ENCODE measurements around the gene LRBA.
A peak's percentile ranks its signal among the peaks of the same experiment; 100 is the strongest.

LRBA gene

DNA sequence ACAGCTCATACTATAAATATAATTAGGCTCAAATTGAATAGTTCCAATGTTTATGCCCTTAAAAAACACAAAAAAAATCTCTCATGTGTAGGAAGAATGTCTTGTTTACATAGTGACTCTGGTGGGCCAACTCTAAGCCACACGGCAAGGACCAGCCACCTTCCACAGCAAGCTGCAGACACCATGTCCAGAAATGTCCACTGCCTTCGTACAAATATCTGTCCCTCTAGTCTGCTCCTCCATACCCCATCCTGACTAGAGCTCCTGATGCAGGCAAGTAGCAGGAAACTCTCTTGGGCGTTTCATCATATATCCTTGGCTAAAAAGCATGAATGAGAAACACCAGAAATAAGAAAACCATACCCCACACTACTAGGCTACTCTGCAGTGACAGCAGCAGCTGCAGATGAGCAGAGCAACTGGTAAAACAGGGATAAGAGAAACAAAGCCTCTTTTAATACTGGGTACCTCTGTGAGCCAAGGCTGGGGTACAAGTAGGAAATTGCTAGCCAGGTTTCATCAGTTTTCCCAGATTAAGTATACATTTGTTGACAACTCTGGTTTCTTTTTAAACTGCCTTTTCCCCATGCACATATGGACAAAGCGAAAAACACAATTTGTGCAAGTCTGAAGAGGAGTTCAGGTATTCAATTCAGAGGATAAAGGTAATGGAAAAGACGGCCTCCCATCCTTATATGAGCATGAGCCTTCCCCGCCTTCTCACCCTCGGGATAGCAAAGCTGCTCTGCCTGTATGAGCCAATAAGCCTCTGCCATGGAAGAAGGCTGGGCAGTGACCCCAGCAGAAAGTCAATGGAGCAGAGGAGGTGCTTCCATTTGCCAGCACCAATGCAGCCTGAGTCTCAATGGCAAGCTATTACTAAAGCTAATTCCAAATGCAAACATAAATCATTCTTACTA, 691.4 kb downstream of the LRBA start:
- Histone ChIP-seq H3K4me3 (ENCODE audit: low read depth in 1 of 2, low read length in 2 of 2) (no peak overlapping the region), H3K27me3 (ENCODE audit: control insufficient read depth in 1 of 2, insufficient read depth in 2 of 2, low read length in 2 of 2) (no peaks in the 10 kb centered on the region), H3K9me3 (ENCODE audit: low read length) (no peaks in the 10 kb centered on the region), H3K9ac (ENCODE audit: low read length) (no peak overlapping the region), H3K27ac (ENCODE audit: low read depth, low read length) (no peak overlapping the region), H3K36me3 (ENCODE audit: insufficient read depth, low read length) (peaks cover 4% of the 10 kb centered on the region), H3K4me1 (ENCODE audit: insufficient read depth, low read length) (peaks cover 9% of the 10 kb centered on the region)

DNA sequence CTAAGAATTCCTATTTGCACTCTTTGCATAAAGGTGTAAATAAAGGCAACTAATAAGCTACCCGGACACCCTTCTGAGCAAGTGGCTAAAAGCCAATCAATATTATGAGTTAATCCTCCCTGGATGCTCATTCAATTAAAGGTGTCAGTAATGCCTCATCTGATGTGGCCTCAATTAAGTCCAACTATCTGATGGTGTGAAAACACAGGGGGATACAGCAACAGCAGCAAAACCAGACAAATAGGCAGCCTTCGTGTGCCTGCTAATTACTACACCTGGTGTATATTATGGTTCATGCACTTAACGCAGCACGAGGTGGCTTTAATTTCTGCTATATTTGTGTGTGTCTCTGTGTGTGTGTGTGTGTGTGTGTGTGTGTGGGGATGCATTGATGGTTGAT, 692.4 kb downstream of the LRBA start:
- Histone ChIP-seq H3K4me3 (ENCODE audit: low read depth in 1 of 2, low read length in 2 of 2) (no peak overlapping the region), H3K27ac (ENCODE audit: low read depth, low read length) (no peak overlapping the region), H3K9ac (ENCODE audit: low read length) (no peak overlapping the region), H3K36me3 (ENCODE audit: insufficient read depth, low read length) (peaks cover 4% of the 10 kb centered on the region), H3K27me3 (ENCODE audit: control insufficient read depth in 1 of 2, insufficient read depth in 2 of 2, low read length in 2 of 2) (no peaks in the 10 kb centered on the region), H3K9me3 (ENCODE audit: low read length) (no peaks in the 10 kb centered on the region), H3K4me1 (ENCODE audit: insufficient read depth, low read length) (peaks cover 9% of the 10 kb centered on the region)

DNA sequence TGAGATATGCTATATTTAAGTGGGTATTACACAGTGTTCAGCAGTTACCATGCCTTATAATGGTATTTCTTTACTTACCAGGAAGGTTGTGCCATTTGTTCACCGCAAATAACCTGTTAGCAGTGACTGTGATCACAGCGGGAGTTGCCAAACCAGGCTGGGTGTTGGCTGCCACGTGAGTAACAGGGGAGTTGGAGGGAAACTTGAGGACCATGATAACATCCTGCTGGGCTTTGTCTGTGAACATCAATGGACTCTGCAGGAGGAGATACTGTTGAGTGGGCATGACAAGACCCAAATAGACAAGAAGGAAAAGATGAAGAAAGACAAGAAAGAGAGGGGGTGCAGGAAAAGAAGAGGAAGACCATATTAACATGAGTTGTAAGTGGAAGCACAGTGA, 694.0 kb downstream of the LRBA start:
- Histone ChIP-seq H3K27me3 (ENCODE audit: control insufficient read depth in 1 of 2, insufficient read depth in 2 of 2, low read length in 2 of 2) (no peaks in the 10 kb centered on the region), H3K36me3 (ENCODE audit: insufficient read depth, low read length) (peaks cover 4% of the 10 kb centered on the region), H3K9me3 (ENCODE audit: low read length) (no peaks in the 10 kb centered on the region), H3K27ac (ENCODE audit: low read depth, low read length) (no peak overlapping the region), H3K4me1 (ENCODE audit: insufficient read depth, low read length) (peaks cover 15% of the 10 kb centered on the region), H3K9ac (ENCODE audit: low read length) (no peak overlapping the region), H3K4me3 (ENCODE audit: low read depth in 1 of 2, low read length in 2 of 2) (no peak overlapping the region)

DNA sequence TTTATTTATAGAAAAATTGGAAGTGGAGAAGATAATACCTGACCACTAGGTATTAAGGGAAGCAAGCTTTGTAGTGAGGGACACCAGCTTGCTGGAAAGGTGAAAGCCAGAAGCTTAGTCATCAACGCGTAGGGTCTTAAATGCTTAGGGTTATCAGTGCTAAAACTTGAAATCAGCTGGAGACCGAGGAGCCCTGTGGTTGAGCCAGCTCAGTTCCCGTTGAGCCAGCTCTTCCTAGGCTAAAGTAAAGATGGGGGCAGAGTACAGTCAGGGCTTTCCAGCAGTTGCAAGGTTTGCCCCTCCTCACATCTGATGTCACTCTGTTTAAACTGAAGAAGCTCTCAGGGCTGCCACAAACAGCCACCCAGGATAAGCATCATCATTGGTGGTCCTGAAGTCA, 696.1 kb downstream of the LRBA start:
- H3K9me3 ChIP-seq (ENCODE audit: low read length), result no peaks in the 10 kb centered on the region
- no peak overlapping the region for H3K27ac ChIP-seq (ENCODE audit: low read depth, low read length)
- H3K4me3 ChIP-seq (ENCODE audit: low read depth in 1 of 2, low read length in 2 of 2), result no peak overlapping the region
- H3K4me1 ChIP-seq (ENCODE audit: insufficient read depth, low read length), result peaks cover 14% of the 10 kb centered on the region
- H3K9ac ChIP-seq (ENCODE audit: low read length), result no peak overlapping the region
- H3K27me3 ChIP-seq (ENCODE audit: control insufficient read depth in 1 of 2, insufficient read depth in 2 of 2, low read length in 2 of 2), result no peaks in the 10 kb centered on the region
- H3K36me3 ChIP-seq (ENCODE audit: insufficient read depth, low read length), result no peaks in the 10 kb centered on the region

DNA sequence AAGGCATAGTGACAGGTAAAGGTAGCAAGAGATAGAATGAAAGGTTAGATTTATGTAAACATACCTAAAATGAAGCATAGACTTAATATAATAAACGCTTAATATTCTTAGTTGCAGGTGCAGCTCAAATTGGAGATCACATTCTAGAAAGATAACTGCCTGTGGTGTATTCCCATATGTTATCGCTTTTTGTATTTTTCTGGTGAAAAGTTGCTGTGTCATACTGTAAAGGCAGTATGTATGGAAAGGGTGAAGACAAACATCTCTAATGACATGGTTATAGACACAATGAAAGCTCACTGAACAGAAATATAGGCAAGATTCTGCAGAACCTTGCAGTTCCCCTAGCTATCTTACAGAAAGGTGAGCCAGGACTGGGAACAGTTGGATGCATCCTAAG, 696.6 kb downstream of the LRBA start:
- H3K36me3 ChIP-seq (ENCODE audit: insufficient read depth, low read length), result no peaks in the 10 kb centered on the region
- H3K9me3 ChIP-seq (ENCODE audit: low read length), result no peaks in the 10 kb centered on the region
- H3K27me3 ChIP-seq (ENCODE audit: control insufficient read depth in 1 of 2, insufficient read depth in 2 of 2, low read length in 2 of 2), result no peaks in the 10 kb centered on the region
- H3K4me1 ChIP-seq (ENCODE audit: insufficient read depth, low read length), result peaks cover 10% of the 10 kb centered on the region
- H3K9ac ChIP-seq (ENCODE audit: low read length), result no peak overlapping the region
- H3K4me3 ChIP-seq (ENCODE audit: low read depth in 1 of 2, low read length in 2 of 2), result no peak overlapping the region
- no peak overlapping the region for H3K27ac ChIP-seq (ENCODE audit: low read depth, low read length)

DNA sequence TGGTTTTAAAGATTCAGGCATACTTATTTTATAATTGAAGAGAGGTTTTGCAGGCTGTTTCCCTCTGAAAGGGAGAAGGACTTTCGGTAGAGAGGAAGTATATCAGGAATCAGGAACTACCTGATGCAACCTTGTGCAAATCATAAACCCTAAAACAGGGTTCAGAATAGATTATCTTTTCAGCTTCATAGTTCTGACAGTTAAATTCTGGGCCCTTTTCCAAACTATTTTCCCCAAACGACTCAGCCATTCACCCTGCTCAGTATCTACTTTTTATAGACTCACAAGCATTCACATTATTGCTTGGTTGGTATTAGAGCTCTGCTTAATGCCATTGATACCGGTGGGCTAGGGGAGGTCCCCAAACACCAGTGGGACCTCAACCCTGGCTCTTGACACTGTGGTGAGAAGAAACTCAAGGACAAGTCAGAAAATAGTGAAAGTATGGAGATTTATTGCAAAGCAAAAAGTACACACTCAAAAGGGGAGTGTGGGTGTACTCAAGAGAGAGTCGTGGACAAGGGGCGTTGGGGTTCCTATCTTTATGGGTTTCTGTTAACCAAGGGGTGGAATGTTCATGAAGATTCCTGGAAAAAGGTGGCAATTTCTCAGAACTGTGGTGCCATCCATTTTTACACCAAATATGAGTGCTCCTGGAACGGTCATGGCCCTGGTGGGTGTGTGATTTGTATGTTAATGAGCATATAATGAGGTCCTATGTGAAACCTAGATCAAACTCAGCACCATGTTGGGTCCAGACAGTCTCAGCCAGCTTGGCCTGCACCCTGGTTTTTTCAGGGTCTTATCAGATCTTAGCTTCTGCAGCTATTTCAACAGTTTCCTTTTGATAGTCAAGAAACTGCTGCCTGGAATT, 698.5 kb downstream of the LRBA start:
- H3K4me3 ChIP-seq (ENCODE audit: low read depth in 1 of 2, low read length in 2 of 2), result no peak overlapping the region
- H3K4me1 ChIP-seq (ENCODE audit: insufficient read depth, low read length), result peaks cover 11% of the 10 kb centered on the region
- no peak overlapping the region for H3K9ac ChIP-seq (ENCODE audit: low read length)
- H3K9me3 ChIP-seq (ENCODE audit: low read length), result no peaks in the 10 kb centered on the region
- no peaks in the 10 kb centered on the region for H3K36me3 ChIP-seq (ENCODE audit: insufficient read depth, low read length)
- H3K27ac ChIP-seq (ENCODE audit: low read depth, low read length), result no peak overlapping the region
- no peaks in the 10 kb centered on the region for H3K27me3 ChIP-seq (ENCODE audit: control insufficient read depth in 1 of 2, insufficient read depth in 2 of 2, low read length in 2 of 2)

DNA sequence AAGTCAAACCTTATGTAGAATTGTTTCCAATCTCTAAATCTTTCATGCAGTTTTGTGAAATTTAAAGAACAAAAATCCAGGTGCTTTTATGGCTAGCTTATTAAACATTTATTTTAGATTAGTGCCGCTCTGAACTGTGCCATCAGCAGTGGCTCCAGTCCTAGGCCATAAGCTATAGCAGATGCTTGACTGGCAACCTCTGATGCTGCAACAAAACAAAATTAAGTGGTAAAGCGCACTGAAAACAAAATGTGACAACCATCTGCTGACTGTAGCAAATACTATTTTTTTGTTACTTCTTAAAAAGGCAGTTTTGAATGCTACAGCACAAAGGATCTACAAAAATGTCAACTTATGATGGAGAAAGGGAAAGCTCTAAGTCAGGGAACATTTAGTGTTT, 699.4 kb downstream of the LRBA start:
- H3K27me3 ChIP-seq (ENCODE audit: control insufficient read depth in 1 of 2, insufficient read depth in 2 of 2, low read length in 2 of 2), result no peaks in the 10 kb centered on the region
- peaks cover 20% of the 10 kb centered on the region for H3K4me1 ChIP-seq (ENCODE audit: insufficient read depth, low read length)
- H3K36me3 ChIP-seq (ENCODE audit: insufficient read depth, low read length), result no peaks in the 10 kb centered on the region
- no peaks in the 10 kb centered on the region for H3K9me3 ChIP-seq (ENCODE audit: low read length)
- no peak overlapping the region for H3K9ac ChIP-seq (ENCODE audit: low read length)
- H3K27ac ChIP-seq (ENCODE audit: low read depth, low read length), result no peak overlapping the region
- H3K4me3 ChIP-seq (ENCODE audit: low read depth in 1 of 2, low read length in 2 of 2), result no peak overlapping the region

DNA sequence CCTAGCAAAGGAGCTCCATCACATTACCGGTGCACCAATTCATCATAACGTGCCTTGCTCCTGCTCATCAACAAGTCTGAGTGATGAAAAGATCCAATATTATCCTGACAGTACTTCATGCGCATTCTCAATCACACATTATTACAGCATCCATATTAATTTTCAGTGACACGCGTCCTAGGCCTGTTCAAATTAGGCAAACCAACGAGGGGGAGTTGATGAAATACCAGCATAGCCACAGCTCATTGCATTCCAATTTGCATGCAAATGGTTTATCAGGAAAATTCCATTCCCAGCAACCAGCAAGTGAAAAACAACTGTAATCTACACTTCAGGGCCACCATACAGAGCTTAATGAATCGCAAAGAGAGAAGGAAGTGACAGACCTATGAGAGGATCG, 699.9 kb downstream of the LRBA start:
- H3K27ac ChIP-seq (ENCODE audit: low read depth, low read length), result no peak overlapping the region
- H3K27me3 ChIP-seq (ENCODE audit: control insufficient read depth in 1 of 2, insufficient read depth in 2 of 2, low read length in 2 of 2), result no peaks in the 10 kb centered on the region
- H3K9ac ChIP-seq (ENCODE audit: low read length), result no peak overlapping the region
- no peaks in the 10 kb centered on the region for H3K36me3 ChIP-seq (ENCODE audit: insufficient read depth, low read length)
- no peaks in the 10 kb centered on the region for H3K9me3 ChIP-seq (ENCODE audit: low read length)
- no peak overlapping the region for H3K4me3 ChIP-seq (ENCODE audit: low read depth in 1 of 2, low read length in 2 of 2)
- peaks cover 25% of the 10 kb centered on the region for H3K4me1 ChIP-seq (ENCODE audit: insufficient read depth, low read length)

DNA sequence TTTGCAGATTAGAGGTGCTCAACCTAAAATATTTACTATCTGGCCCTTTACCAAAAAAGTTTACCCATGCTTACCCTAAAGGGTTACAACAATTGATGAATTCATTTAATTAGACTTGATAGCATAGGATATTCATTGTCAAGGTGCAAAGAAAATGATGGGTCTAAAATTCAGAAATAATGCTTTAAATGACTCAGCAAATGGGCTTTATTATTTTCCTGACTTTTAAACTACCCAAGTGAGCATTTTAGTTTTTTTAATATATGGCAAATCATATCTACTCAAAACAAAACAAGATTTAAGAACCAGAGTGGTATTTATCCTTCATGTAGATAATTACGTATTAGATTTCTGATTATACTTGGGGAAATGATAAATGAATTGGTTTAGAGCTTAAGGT, 701.1 kb downstream of the LRBA start:
- H3K27me3 ChIP-seq (ENCODE audit: control insufficient read depth in 1 of 2, insufficient read depth in 2 of 2, low read length in 2 of 2), result no peaks in the 10 kb centered on the region
- H3K4me3 ChIP-seq (ENCODE audit: low read depth in 1 of 2, low read length in 2 of 2), result no peak overlapping the region
- no peak overlapping the region for H3K9ac ChIP-seq (ENCODE audit: low read length)
- no peaks in the 10 kb centered on the region for H3K36me3 ChIP-seq (ENCODE audit: insufficient read depth, low read length)
- no peaks in the 10 kb centered on the region for H3K9me3 ChIP-seq (ENCODE audit: low read length)
- H3K4me1 ChIP-seq (ENCODE audit: insufficient read depth, low read length), result peaks cover 32% of the 10 kb centered on the region
- no peak overlapping the region for H3K27ac ChIP-seq (ENCODE audit: low read depth, low read length)

DNA sequence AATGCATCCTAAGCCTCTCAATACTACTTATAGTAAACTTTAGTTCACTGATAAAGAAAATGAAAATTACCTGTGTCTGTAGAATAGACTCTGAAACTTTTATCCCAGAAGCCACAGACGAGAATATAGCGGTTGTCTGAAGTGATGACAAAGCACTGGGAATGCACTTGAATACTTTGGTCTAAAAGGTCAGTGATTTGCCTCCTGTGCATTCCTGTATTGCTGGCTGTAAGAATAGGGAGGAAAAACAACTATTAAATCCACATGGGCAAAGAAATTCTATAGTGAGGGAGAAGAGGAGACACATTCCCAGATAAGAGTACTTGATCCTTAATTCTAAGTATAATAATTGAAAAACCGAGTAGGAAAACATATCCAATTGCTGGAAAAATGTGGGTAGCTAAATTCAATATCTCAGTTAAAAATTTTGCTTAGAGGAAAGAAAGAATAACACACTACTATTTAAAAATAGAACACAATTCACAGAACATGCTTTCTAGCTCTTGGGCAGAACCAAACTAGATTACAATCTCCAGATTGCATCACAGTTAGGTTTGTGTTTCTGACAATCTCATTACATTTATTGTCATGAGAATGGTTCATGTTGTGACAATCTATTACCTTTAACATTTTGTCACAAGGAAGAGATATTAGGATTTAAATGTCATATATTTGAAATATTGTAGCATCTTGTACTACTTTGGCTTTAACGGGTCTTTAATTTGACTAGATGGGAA, 704.8 kb downstream of the LRBA start:
- H3K36me3 ChIP-seq (ENCODE audit: insufficient read depth, low read length), result no peaks in the 10 kb centered on the region

DNA sequence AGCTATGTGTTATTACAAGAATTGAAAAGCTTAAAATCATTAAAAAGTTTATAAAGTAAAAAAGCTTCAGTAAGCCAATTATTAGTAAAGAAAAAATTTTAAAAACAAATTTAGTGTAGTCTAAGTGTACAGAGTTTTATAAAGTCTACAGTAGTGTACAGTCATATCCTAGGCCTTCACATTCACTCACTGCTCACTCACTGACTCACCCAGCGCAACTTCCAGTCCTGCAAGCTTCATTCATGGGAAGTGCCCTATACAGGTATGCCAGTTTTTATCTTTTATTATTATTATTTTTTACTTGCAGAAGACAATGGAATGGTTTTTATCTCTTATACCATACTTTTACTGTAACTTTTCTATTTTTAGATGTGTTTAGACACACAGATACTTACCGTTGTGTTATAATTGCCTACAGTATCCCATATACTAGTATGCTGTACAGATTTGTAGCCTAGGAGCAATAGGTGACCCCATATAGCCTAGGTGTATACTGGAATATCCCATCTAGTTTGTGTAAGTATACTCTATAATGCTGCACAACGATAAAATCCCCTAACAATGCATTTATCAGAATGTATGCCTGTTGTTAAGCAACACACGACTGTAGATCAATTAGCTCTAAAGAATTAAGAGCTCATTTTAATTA, 706.1 kb downstream of the LRBA start:
- H3K27ac ChIP-seq (ENCODE audit: low read depth, low read length), result no peak overlapping the region
- H3K4me1 ChIP-seq (ENCODE audit: insufficient read depth, low read length), result peaks cover 38% of the 10 kb centered on the region
- H3K9me3 ChIP-seq (ENCODE audit: low read length), result no peaks in the 10 kb centered on the region
- no peaks in the 10 kb centered on the region for H3K27me3 ChIP-seq (ENCODE audit: control insufficient read depth in 1 of 2, insufficient read depth in 2 of 2, low read length in 2 of 2)
- H3K4me3 ChIP-seq (ENCODE audit: low read depth in 1 of 2, low read length in 2 of 2), result no peak overlapping the region
- no peak overlapping the region for H3K9ac ChIP-seq (ENCODE audit: low read length)
- H3K36me3 ChIP-seq (ENCODE audit: insufficient read depth, low read length), result no peaks in the 10 kb centered on the region

More for the DNA sequence above, 704.8 kb downstream of the LRBA start:
- no peaks in the 10 kb centered on the region for H3K9me3 ChIP-seq (ENCODE audit: low read length)
- H3K4me1 ChIP-seq (ENCODE audit: insufficient read depth, low read length), result peaks cover 31% of the 10 kb centered on the region
- no peak overlapping the region for H3K9ac ChIP-seq (ENCODE audit: low read length)
- no peak overlapping the region for H3K4me3 ChIP-seq (ENCODE audit: low read depth in 1 of 2, low read length in 2 of 2)
- no peaks in the 10 kb centered on the region for H3K27me3 ChIP-seq (ENCODE audit: control insufficient read depth in 1 of 2, insufficient read depth in 2 of 2, low read length in 2 of 2)
- H3K27ac ChIP-seq (ENCODE audit: low read depth, low read length), result peak overlapping the region; percentile 17
